ENCODE measurements around the gene DNA2. TPM values are rescaled to one million over a fixed set of nuclear protein-coding genes. Genes with fewer than 3 reads are reported as not detected.

The DNA2 gene
- total and polyA plus RNA-seq, 2 donors from 2014 or later, result 2.2 to 3.6 TPM

- FAIRE-seq (no peak), DNase-seq (no peak)
- Histone ChIP-seq H3K4me1 (ENCODE audit: control insufficient read depth in 2 of 3, insufficient read depth in 2 of 3, low read depth in 1 of 3, low read length in 3 of 3) (no peaks in the 10 kb centered on the region), H3K27me3 (ENCODE audit: control insufficient read depth, insufficient read depth, low read length) (no peaks in the 10 kb centered on the region), H3K27ac (ENCODE audit: low read depth in 2 of 2, low read length in 2 of 2) (no peak overlapping the region), H3K9me3 (ENCODE audit: control insufficient read depth in 2 of 3, insufficient read depth in 1 of 3, low read length in 3 of 3) (no peaks in the 10 kb centered on the region), H3K9ac (ENCODE audit: low read length in 3 of 3) (no peak overlapping the region), H3K4me3 (ENCODE audit: low read length in 3 of 3) (no peak overlapping the region), H3K36me3 (ENCODE audit: control insufficient read depth in 2 of 3, insufficient read depth in 3 of 3, low read length in 3 of 3) (peaks cover 0 to 8% (median 4%) of the 10 kb centered on the region in 3 donors)
- TF ChIP-seq CTCF (IDR thresholded peaks at IDR 0.05; ENCODE audit: borderline replicate concordance, extremely low read depth, insufficient read depth), result no peak
- intact Hi-C loops (cut with DNase I), result no loop called here
Measured at GRCh38 chr10:68364101-68364886, 107.5 kb downstream of the DNA2 start.

Other genes starting within 250 kb of the DNA2 start
- gene ATOH7, start 239.9 kb downstream of the DNA2 start, total RNA-seq, result 0.16 TPM
- 0.45 TPM for gene ATOH7, start 239.9 kb downstream of the DNA2 start, polyA plus RNA-seq (ENCODE audit: insufficient read depth, low read depth, low replicate concordance)
- gene HNRNPH3, start 139.9 kb downstream of the DNA2 start, total RNA-seq, result 114 TPM
- 119 TPM for gene HNRNPH3, start 139.9 kb downstream of the DNA2 start, polyA plus RNA-seq (ENCODE audit: insufficient read depth, low read depth, low replicate concordance)
- gene PBLD, start 139.0 kb downstream of the DNA2 start, total RNA-seq, result 33.5 TPM
- gene PBLD, start 139.0 kb downstream of the DNA2 start, polyA plus RNA-seq (ENCODE audit: insufficient read depth, low read depth, low replicate concordance), result 104 TPM
- 27.5 TPM for gene RUFY2, start 64.7 kb downstream of the DNA2 start, total RNA-seq
- gene RUFY2, start 64.7 kb downstream of the DNA2 start, polyA plus RNA-seq (ENCODE audit: insufficient read depth, low read depth, low replicate concordance), result 7.4 TPM
- gene SLC25A16, start 55.5 kb upstream of the DNA2 start, total RNA-seq, result 28.2 TPM
- 17.5 TPM for gene SLC25A16, start 55.5 kb upstream of the DNA2 start, polyA plus RNA-seq (ENCODE audit: insufficient read depth, low read depth, low replicate concordance)
- gene TET1, start 88.4 kb upstream of the DNA2 start, total RNA-seq, result 2.2 TPM
- 0.22 TPM for gene TET1, start 88.4 kb upstream of the DNA2 start, polyA plus RNA-seq (ENCODE audit: insufficient read depth, low read depth, low replicate concordance)
- gene CCAR1, start 249.3 kb upstream of the DNA2 start, total RNA-seq, result 54.4 TPM
- gene CCAR1, start 249.3 kb upstream of the DNA2 start, polyA plus RNA-seq (ENCODE audit: insufficient read depth, low read depth, low replicate concordance), result 45.2 TPM

Measured in kidney (tissue), 14 donors.